Erythroblast (primary cell): Measurements from ENCODE around the gene RBP3.

Experiments used
- GATA1 ChIP-seq: IDR thresholded peaks from 2 replicates; pipeline ENCODE4 v1.6.1; 2011; ENCODE audit warnings: low read depth, mild to moderate bottlenecking, control low read depth, low read length, moderate library complexity
- POLR2A ChIP-seq: IDR thresholded peaks from 2 replicates; pipeline ENCODE4 v1.6.1; 2011; ENCODE audit warnings: mild to moderate bottlenecking, low read length

DNA sequence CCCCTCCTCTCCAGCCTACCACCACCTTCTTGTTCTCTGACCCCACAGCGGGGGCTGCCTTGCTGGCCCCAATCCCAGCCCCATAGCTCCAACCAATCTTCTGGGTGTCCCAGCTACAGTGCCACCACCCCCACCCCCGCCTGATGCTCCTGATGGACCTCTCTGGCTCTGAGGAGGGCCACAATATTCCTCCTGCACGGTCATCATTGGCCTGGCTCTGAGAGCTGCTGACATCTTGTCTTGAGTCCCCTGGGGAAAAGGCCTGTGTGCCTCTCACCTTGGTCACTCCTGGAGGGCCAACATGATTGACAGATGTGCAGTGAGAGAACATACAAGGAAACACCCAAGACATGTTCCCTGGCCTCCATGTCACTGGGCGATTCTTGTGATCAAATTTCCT lies 18.3 kb upstream of the RBP3 start:
- TF ChIP-seq POLR2A: no peak
- TF ChIP-seq GATA1: no peak
